Gastrocnemius medialis (tissue), 4 donors: ENCODE measurements around the gene ZNF586.

ENCODE experiments used
- POLR2A ChIP-seq, 2 donors: fragments of 450-650 bp; IDR thresholded peaks; one replicate each; pipeline ENCODE4 v1.6.1; 2017; ENCODE audit warnings: antibody characterized with exemption in 2 of 2, mild to moderate bottlenecking in 2 of 2, moderate library complexity in 2 of 2
- TF ChIP-seq, protein P1 (sequence below), 5 experiments: fragments of 450-650 bp in 3 of 5; fragments of 200-600 bp in 2 of 5; sonication (generic) in 2 of 5; IDR thresholded peaks in 4 of 5; conservative IDR thresholded peaks in 1 of 5; 1 replicate in 4 of 5; 2 replicates in 1 of 5; pipeline ENCODE4 v1.5.1; 2016 to 2019; ENCODE audit warnings: antibody characterized with exemption in 5 of 5, mild to moderate bottlenecking in 3 of 5, moderate library complexity in 3 of 5

DNA sequence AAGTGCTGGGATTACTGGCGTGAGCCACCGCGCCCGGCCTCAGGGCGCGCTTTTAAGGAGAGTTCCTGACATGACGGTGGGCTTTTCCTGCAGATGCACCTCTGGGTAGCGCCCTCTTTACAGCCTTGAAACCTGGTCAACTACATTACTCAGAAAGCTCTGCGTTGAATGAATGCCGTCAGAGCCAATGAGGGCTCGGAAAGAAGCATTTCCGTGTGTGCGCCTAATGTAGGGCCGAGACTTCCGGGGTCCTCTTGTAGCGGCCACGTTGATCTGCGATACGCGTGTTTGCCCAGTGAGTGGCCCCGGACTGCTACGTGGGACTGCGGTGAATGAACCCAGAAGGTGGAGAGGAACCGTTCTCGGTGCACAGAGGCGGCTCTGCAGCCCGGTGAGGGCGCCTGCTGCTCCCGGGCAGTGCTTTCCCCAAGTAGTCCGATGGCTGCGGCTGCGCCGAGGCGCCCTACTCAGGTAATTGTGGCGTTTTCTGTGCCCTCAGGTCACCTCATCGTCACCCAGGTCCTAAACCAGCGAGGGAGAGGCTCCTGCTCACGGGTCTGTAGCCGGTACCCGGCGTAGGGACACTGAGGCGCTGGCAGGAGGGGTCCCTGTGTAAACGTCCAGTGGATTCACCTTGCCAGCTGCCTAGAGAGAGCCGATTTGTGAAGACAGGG, 50.1 kb downstream of the ZNF586 start:
- TF ChIP-seq, protein P1, sequence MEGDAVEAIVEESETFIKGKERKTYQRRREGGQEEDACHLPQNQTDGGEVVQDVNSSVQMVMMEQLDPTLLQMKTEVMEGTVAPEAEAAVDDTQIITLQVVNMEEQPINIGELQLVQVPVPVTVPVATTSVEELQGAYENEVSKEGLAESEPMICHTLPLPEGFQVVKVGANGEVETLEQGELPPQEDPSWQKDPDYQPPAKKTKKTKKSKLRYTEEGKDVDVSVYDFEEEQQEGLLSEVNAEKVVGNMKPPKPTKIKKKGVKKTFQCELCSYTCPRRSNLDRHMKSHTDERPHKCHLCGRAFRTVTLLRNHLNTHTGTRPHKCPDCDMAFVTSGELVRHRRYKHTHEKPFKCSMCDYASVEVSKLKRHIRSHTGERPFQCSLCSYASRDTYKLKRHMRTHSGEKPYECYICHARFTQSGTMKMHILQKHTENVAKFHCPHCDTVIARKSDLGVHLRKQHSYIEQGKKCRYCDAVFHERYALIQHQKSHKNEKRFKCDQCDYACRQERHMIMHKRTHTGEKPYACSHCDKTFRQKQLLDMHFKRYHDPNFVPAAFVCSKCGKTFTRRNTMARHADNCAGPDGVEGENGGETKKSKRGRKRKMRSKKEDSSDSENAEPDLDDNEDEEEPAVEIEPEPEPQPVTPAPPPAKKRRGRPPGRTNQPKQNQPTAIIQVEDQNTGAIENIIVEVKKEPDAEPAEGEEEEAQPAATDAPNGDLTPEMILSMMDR (IDR thresholded peaks at IDR 0.05 in 4 of 5, conservative IDR thresholded peaks at IDR 0.05 in 1 of 5): no peak
- TF ChIP-seq POLR2A (IDR thresholded peaks at IDR 0.05): peak; percentile 28 to 32
